ENCODE measurements around the gene PCP2.

DNA sequence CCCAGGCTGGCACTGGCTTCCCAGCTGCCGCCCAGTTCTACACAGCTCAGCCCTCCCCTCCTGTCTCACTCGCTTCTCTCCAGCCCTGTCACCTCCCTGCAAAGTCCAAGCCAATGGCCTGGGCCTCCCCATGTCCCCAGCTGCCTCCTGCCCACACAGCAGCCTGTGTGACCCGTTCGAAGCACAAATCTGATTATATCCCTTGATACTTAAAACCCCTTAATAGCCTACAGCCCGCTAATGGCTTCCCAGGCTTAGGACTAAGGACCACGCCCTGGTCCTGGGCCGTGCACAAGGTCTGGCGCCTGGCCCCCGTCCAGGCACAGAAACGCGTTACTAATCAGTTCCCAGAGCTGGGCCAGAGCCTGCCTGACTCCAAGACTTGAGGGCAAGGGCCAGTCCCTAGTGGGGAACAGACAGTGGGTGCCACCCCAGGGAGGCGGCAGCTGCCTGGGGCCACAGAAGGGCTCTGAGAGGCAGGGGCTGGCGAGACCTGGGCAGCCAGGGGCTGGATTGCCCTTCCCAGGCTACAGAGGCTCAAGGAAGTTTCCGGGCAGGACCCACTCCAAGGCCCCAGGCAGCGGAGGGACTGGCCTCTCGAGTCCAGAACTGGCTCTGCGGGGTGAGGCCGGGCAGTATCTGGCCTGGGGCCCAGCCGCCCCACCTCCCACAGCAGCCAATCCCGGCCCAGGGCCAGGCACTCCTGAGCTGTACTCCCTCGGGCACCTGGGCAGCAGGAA lies 14.6 kb downstream of the PCP2 start:
- TF ChIP-seq CTCF (IDR thresholded peaks at IDR 0.05; ENCODE audit: poor library complexity) (no peak), EZH2 (IDR thresholded peaks at IDR 0.05; ENCODE audit: borderline replicate concordance) (no peak)
